ENCODE measurements around the gene LRFN5. TPM values are rescaled to one million over a fixed set of nuclear protein-coding genes. Genes with fewer than 3 reads are reported as not detected.

Gene LRFN5
- total RNA-seq, 1 experiment from 2014 or later, result not detected

GRCh38 chr14:41699486-41699885 is 92.8 kb downstream of the LRFN5 start:
- ChIA-PET POLR2A (no interaction called here), CTCF (no interaction called here)
- H3K4me1 ChIP-seq (ENCODE audit: control insufficient read depth in 1 of 2, insufficient read depth in 2 of 2, low read length in 2 of 2), result no peaks in the 10 kb centered on the region

GRCh38 chr14:41718477-41719166 is 111.9 kb downstream of the LRFN5 start:
- Histone ChIP-seq H3K4me2 (ENCODE audit: low read length) (no peak overlapping the region), H3K36me3 (ENCODE audit: control insufficient read depth in 1 of 2, insufficient read depth in 2 of 2, low read length in 2 of 2) (no peaks in the 10 kb centered on the region), H3K79me2 (ENCODE audit: insufficient read depth, low read length) (no peaks in the 10 kb centered on the region), H4K20me1 (ENCODE audit: insufficient read depth) (no peaks in the 10 kb centered on the region), H2AFZ (ENCODE audit: low read depth, low read length, poor library complexity, severe bottlenecking) (no peak overlapping the region), H3K9me3 (ENCODE audit: control insufficient read depth in 1 of 2, insufficient read depth in 1 of 2, low read depth in 1 of 2, low read length in 2 of 2) (no peaks in the 10 kb centered on the region; a peak in 1 of 4 replicates), H3K4me1 (ENCODE audit: control insufficient read depth in 1 of 2, insufficient read depth in 2 of 2, low read length in 2 of 2) (no peaks in the 10 kb centered on the region), H3K9me2 (ENCODE audit: insufficient read depth) (no peaks in the 10 kb centered on the region), H3K4me3 (replicated peaks in 1 of 2; ENCODE audit: low read depth in 1 of 2, low read length in 2 of 2) (no peak overlapping the region), H3K9ac (ENCODE audit: low read length) (no peak overlapping the region), H3K27ac (ENCODE audit: low read depth, low read length) (no peak overlapping the region), H3K27me3 (ENCODE audit: insufficient read depth, low read length) (no peaks in the 10 kb centered on the region)
- POLR2A ChIA-PET, result no interaction called here
- no TSS peak for BruUV-seq (replicated peaks)
- no peak for TF ChIP-seq ZFX (IDR thresholded peaks at IDR 0.05)
- TF ChIP-seq CTCF (IDR thresholded peaks at IDR 0.05 in 2 of 3, conservative IDR thresholded peaks at IDR 0.05 in 1 of 3; ENCODE audit: borderline replicate concordance in 1 of 3, insufficient read depth in 1 of 3, low read depth in 2 of 3, low read length in 2 of 3), result no peak
- TF ChIP-seq SRF (IDR thresholded peaks at IDR 0.05; ENCODE audit: low read depth), result no peak
- no peak for TF ChIP-seq EGR1 (IDR thresholded peaks at IDR 0.05; ENCODE audit: low read depth)
- no peak for TF ChIP-seq SIN3A (IDR thresholded peaks at IDR 0.05; ENCODE audit: low read depth)
- RAD21 ChIA-PET (ENCODE audit: low non-redundant PET in 1 of 2, low total read pairs in 2 of 2, uncharacterized antibody in 2 of 2, unreplicated experiment in 2 of 2), result no interaction called here
- ATAC-seq, result no peak
- CTCF ChIA-PET, result no interaction called here
- no peak for DNase-seq (ENCODE audit: low read depth, low spot score)
- intact Hi-C loops (cut with micrococcal nuclease), result no loop called here

More at GRCh38 chr14:41699486-41699885, 92.8 kb downstream of the LRFN5 start:
- intact Hi-C loops (cut with micrococcal nuclease), result no loop called here
- Histone ChIP-seq H3K9me3 (ENCODE audit: control insufficient read depth in 1 of 2, insufficient read depth in 1 of 2, low read depth in 1 of 2, low read length in 2 of 2) (no peaks in the 10 kb centered on the region), H3K79me2 (ENCODE audit: insufficient read depth, low read length) (no peaks in the 10 kb centered on the region), H3K9me2 (ENCODE audit: insufficient read depth) (no peaks in the 10 kb centered on the region), H3K27me3 (ENCODE audit: insufficient read depth, low read length) (no peaks in the 10 kb centered on the region), H3K4me2 (ENCODE audit: low read length) (no peak overlapping the region), H3K4me3 (replicated peaks in 1 of 2; ENCODE audit: low read depth in 1 of 2, low read length in 2 of 2) (no peak overlapping the region), H3K27ac (ENCODE audit: low read depth, low read length) (no peak overlapping the region), H3K36me3 (ENCODE audit: control insufficient read depth in 1 of 2, insufficient read depth in 2 of 2, low read length in 2 of 2) (no peaks in the 10 kb centered on the region), H3K9ac (ENCODE audit: low read length) (no peak overlapping the region), H4K20me1 (ENCODE audit: insufficient read depth) (no peaks in the 10 kb centered on the region), H2AFZ (ENCODE audit: low read depth, low read length, poor library complexity, severe bottlenecking) (no peak overlapping the region)
- TF ChIP-seq POLR2AphosphoS5 (IDR thresholded peaks at IDR 0.05; ENCODE audit: low read depth, low read length), result no peak
- no peak for TF ChIP-seq JUND (IDR thresholded peaks at IDR 0.05)
- no peak for TF ChIP-seq ELF1 (IDR thresholded peaks at IDR 0.05; ENCODE audit: borderline replicate concordance, low read depth)
- TF ChIP-seq ZFX (IDR thresholded peaks at IDR 0.05), result no peak
- TF ChIP-seq, protein P1, sequence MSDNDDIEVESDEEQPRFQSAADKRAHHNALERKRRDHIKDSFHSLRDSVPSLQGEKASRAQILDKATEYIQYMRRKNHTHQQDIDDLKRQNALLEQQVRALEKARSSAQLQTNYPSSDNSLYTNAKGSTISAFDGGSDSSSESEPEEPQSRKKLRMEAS (IDR thresholded peaks at IDR 0.05), result no peak
- ATAC-seq (no peak), DNase-seq (ENCODE audit: low read depth, low spot score) (no peak)
- no TSS peak for BruUV-seq (replicated peaks)
- RAD21 ChIA-PET (ENCODE audit: low non-redundant PET in 1 of 2, low total read pairs in 2 of 2, uncharacterized antibody in 2 of 2, unreplicated experiment in 2 of 2), result no interaction called here

Measured in HCT116 (cell line).